HEK293 (cell line): Measurements from ENCODE around the gene UMAD1.

ENCODE experiments used
- CTCF ChIA-PET: fragments of 350-600 bp; formaldehyde crosslinking; extraction: SDS; loops from one replicate; lab custom pipeline; 2021; ENCODE audit warnings: antibody characterized with exemption; lab: Yijun Ruan, JAX
- POLR2A ChIA-PET: fragments of 300-600 bp; formaldehyde crosslinking; extraction: SDS; loops from one replicate; lab custom pipeline; 2020; ENCODE audit warnings: antibody characterized with exemption, inconsistent platforms; lab: Yijun Ruan, JAX
- H3K27ac ChIP-seq: fragments of 200-500 bp; sonication (Bioruptor generic); 2 replicates; pipeline ENCODE4 v1.5.1; 2014; ENCODE audit warnings: low read depth, low read length, control low read depth, inconsistent platforms; ENCODE audit errors: extremely low read depth
- H3K36me3 ChIP-seq, 2 experiments: fragments of 200-500 bp in 1 of 2; sonication (Bioruptor generic) in 1 of 2; 1 replicate in 1 of 2; 2 replicates in 1 of 2; pipeline ENCODE4 v1.5.1; 2014 to 2017; ENCODE audit warnings: inconsistent platforms in 2 of 2, low read length in 2 of 2; ENCODE audit not compliant: control insufficient read depth in 2 of 2, insufficient read depth in 1 of 2
- H3K4me1 ChIP-seq: fragments of 200-500 bp; sonication (Bioruptor generic); 2 replicates; pipeline ENCODE4 v1.5.1; 2014; ENCODE audit warnings: mild to moderate bottlenecking, low read length, inconsistent platforms; ENCODE audit not compliant: control insufficient read depth, insufficient read depth
- H3K4me3 ChIP-seq: 2 replicates; pipeline ENCODE4 v1.5.1; 2011; ENCODE audit warnings: low read depth, mild to moderate bottlenecking, control low read depth, low read length, moderate library complexity
- H3K9me3 ChIP-seq: fragments of 200-500 bp; sonication (Bioruptor generic); 2 replicates; pipeline ENCODE4 v1.5.1; 2014; ENCODE audit warnings: low read depth, low read length, inconsistent platforms; ENCODE audit not compliant: control insufficient read depth, insufficient read depth
- GLI2 ChIP-seq: fragments of 450-650 bp; formaldehyde crosslinking; IDR thresholded peaks from 2 replicates; pipeline ENCODE4; 2017; ENCODE audit warnings: missing biosample characterization, missing genetic modification characterization, low read depth, borderline replicate concordance
- GLI4 ChIP-seq: fragments of 450-650 bp; formaldehyde crosslinking; IDR thresholded peaks from 2 replicates; pipeline ENCODE4 v1.5.1; 2016; ENCODE audit warnings: missing biosample characterization, missing genetic modification characterization
- OSR2 ChIP-seq: fragments of 450-650 bp; formaldehyde crosslinking; IDR thresholded peaks from 2 replicates; pipeline ENCODE4 v1.5.1; 2016; ENCODE audit warnings: missing biosample characterization, missing genetic modification characterization
- PRDM1 ChIP-seq: fragments of 450-650 bp; formaldehyde crosslinking; IDR thresholded peaks from 2 replicates; pipeline ENCODE4; 2016; ENCODE audit warnings: missing biosample characterization, missing genetic modification characterization
- SP7 ChIP-seq: fragments of 450-650 bp; formaldehyde crosslinking; IDR thresholded peaks from 2 replicates; pipeline ENCODE4 v1.5.1; 2016; ENCODE audit warnings: missing biosample characterization, missing genetic modification characterization
- ZFP37 ChIP-seq: fragments of 450-650 bp; formaldehyde crosslinking; IDR thresholded peaks from 2 replicates; pipeline ENCODE4 v1.5.1; 2016; ENCODE audit warnings: missing biosample characterization, missing genetic modification characterization
- ZNF341 ChIP-seq: fragments of 450-650 bp; formaldehyde crosslinking; IDR thresholded peaks from 2 replicates; pipeline ENCODE4; 2016; ENCODE audit warnings: low read depth, missing biosample characterization, missing genetic modification characterization
- ZNF426 ChIP-seq: fragments of 450-650 bp; formaldehyde crosslinking; IDR thresholded peaks from 2 replicates; pipeline ENCODE4 v1.5.1; 2017; ENCODE audit warnings: missing biosample characterization, missing genetic modification characterization, mild to moderate bottlenecking, inconsistent platforms, moderate library complexity
- ZNF571 ChIP-seq: fragments of 450-650 bp; formaldehyde crosslinking; IDR thresholded peaks from 2 replicates; pipeline ENCODE4 v1.5.0; 2017; ENCODE audit warnings: missing biosample characterization, missing genetic modification characterization
- ZNF626 ChIP-seq: fragments of 450-650 bp; sonication (Bioruptor Pico); formaldehyde crosslinking; IDR thresholded peaks from 2 replicates; pipeline ENCODE4 v1.5.1; 2018; ENCODE audit warnings: missing biosample characterization, missing genetic modification characterization, inconsistent platforms
- ZNF654 ChIP-seq: fragments of 450-650 bp; formaldehyde crosslinking; IDR thresholded peaks from 2 replicates; pipeline ENCODE4 v1.5.1; 2016; ENCODE audit warnings: low read depth, missing biosample characterization, missing genetic modification characterization
- ZNF747 ChIP-seq: fragments of 450-650 bp; formaldehyde crosslinking; IDR thresholded peaks from 2 replicates; pipeline ENCODE4 v1.5.1; 2016; ENCODE audit warnings: missing biosample characterization, missing genetic modification characterization
- ZNF837 ChIP-seq: fragments of 450-650 bp; formaldehyde crosslinking; IDR thresholded peaks from 2 replicates; pipeline ENCODE4 v1.5.1; 2016; ENCODE audit warnings: missing biosample characterization, missing genetic modification characterization
- TF ChIP-seq, protein P1 (sequence below): fragments of 450-650 bp; formaldehyde crosslinking; IDR thresholded peaks from 2 replicates; pipeline ENCODE4 v1.5.1; 2016; ENCODE audit warnings: missing biosample characterization, missing genetic modification characterization
- TF ChIP-seq, protein P2 (sequence below): fragments of 450-650 bp; formaldehyde crosslinking; IDR thresholded peaks from 2 replicates; pipeline ENCODE4 v1.5.1; 2017; ENCODE audit warnings: missing biosample characterization, missing genetic modification characterization
- TF ChIP-seq, protein P3 (sequence below): fragments of 450-650 bp; formaldehyde crosslinking; IDR thresholded peaks from 2 replicates; pipeline ENCODE4 v1.5.1; 2016; ENCODE audit warnings: missing biosample characterization, missing genetic modification characterization
- TF ChIP-seq, protein P4 (sequence below): fragments of 450-650 bp; formaldehyde crosslinking; IDR thresholded peaks from 2 replicates; pipeline ENCODE4 v1.5.1; 2016; ENCODE audit warnings: missing biosample characterization, missing genetic modification characterization

The UMAD1 gene

DNA sequence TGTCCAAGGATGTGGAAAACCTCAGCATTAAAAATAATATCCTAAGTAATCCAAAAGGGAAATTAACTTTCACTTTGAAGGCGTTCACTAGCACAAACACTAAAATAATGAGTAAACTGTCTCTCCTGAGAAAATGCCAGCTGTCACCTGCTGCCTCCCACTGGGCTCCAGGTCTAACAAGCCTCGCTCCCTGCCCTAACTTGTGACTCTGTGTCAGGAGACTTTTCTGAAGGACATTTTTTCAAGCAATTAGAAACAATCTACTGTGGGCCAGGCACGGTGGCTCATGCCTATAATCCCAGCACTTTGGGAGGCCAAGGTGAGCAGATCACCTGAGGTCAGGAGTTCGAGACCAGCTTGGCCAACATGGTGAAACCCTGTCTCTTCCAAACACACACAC is 255.2 kb downstream of the UMAD1 start:
- Histone ChIP-seq H3K36me3 (no peaks in the 10 kb centered on the region), H3K4me1 (no peaks in the 10 kb centered on the region), H3K9me3 (no peaks in the 10 kb centered on the region), H3K27ac (no peak overlapping the region), H3K4me3 (no peak overlapping the region)
- TF ChIP-seq ZNF654 (no peak; the same call in 1 of the 2 replicates), PRDM1 (no peak)
- POLR2A ChIA-PET: no interaction called here
- CTCF ChIA-PET: no interaction called here

DNA sequence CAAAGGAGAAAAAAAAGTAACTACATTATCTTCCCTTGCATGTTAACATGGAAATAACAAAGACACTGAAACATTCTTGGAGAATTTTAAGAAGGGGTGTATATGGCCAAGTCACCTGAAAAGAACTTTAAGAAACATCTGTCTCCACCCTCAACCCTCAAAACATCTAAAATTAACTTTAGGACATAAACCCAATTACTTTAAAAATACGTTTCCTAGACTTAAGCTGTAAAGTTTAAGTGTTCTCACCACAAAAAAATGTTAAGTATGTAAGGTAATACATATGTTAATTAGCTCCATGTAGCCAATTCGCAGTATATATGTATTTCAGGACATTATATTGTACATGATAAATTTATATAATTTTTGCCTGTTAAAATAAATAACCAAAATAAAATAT is 257.0 kb downstream of the UMAD1 start:
- Histone ChIP-seq H3K4me3 (no peak overlapping the region), H3K9me3 (no peaks in the 10 kb centered on the region), H3K27ac (no peak overlapping the region), H3K4me1 (no peaks in the 10 kb centered on the region), H3K36me3 (no peaks in the 10 kb centered on the region)
- CTCF ChIA-PET: no interaction called here
- TF ChIP-seq GLI2 (tag by site-specific recombination): no peak
- no peak for TF ChIP-seq ZNF626 (tag by site-specific recombination)
- TF ChIP-seq ZNF571 (tag by site-specific recombination): no peak
- TF ChIP-seq, protein P1, sequence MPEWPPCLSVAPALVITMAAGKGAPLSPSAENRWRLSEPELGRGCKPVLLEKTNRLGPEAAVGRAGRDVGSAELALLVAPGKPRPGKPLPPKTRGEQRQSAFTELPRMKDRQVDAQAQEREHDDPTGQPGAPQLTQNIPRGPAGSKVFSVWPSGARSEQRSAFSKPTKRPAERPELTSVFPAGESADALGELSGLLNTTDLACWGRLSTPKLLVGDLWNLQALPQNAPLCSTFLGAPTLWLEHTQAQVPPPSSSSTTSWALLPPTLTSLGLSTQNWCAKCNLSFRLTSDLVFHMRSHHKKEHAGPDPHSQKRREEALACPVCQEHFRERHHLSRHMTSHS (tag by site-specific recombination): no peak
- TF ChIP-seq ZFP37 (tag by site-specific recombination): no peak
- TF ChIP-seq, protein P2, sequence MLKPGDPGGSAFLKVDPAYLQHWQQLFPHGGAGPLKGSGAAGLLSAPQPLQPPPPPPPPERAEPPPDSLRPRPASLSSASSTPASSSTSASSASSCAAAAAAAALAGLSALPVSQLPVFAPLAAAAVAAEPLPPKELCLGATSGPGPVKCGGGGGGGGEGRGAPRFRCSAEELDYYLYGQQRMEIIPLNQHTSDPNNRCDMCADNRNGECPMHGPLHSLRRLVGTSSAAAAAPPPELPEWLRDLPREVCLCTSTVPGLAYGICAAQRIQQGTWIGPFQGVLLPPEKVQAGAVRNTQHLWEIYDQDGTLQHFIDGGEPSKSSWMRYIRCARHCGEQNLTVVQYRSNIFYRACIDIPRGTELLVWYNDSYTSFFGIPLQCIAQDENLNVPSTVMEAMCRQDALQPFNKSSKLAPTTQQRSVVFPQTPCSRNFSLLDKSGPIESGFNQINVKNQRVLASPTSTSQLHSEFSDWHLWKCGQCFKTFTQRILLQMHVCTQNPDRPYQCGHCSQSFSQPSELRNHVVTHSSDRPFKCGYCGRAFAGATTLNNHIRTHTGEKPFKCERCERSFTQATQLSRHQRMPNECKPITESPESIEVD (tag by site-specific recombination): no peak
- TF ChIP-seq, protein P3, sequence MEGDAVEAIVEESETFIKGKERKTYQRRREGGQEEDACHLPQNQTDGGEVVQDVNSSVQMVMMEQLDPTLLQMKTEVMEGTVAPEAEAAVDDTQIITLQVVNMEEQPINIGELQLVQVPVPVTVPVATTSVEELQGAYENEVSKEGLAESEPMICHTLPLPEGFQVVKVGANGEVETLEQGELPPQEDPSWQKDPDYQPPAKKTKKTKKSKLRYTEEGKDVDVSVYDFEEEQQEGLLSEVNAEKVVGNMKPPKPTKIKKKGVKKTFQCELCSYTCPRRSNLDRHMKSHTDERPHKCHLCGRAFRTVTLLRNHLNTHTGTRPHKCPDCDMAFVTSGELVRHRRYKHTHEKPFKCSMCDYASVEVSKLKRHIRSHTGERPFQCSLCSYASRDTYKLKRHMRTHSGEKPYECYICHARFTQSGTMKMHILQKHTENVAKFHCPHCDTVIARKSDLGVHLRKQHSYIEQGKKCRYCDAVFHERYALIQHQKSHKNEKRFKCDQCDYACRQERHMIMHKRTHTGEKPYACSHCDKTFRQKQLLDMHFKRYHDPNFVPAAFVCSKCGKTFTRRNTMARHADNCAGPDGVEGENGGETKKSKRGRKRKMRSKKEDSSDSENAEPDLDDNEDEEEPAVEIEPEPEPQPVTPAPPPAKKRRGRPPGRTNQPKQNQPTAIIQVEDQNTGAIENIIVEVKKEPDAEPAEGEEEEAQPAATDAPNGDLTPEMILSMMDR: no peak
- no peak for TF ChIP-seq OSR2
- no peak for TF ChIP-seq ZNF341 (tag by site-specific recombination)
- TF ChIP-seq ZNF837 (tag by site-specific recombination): no peak
- TF ChIP-seq, protein P4, sequence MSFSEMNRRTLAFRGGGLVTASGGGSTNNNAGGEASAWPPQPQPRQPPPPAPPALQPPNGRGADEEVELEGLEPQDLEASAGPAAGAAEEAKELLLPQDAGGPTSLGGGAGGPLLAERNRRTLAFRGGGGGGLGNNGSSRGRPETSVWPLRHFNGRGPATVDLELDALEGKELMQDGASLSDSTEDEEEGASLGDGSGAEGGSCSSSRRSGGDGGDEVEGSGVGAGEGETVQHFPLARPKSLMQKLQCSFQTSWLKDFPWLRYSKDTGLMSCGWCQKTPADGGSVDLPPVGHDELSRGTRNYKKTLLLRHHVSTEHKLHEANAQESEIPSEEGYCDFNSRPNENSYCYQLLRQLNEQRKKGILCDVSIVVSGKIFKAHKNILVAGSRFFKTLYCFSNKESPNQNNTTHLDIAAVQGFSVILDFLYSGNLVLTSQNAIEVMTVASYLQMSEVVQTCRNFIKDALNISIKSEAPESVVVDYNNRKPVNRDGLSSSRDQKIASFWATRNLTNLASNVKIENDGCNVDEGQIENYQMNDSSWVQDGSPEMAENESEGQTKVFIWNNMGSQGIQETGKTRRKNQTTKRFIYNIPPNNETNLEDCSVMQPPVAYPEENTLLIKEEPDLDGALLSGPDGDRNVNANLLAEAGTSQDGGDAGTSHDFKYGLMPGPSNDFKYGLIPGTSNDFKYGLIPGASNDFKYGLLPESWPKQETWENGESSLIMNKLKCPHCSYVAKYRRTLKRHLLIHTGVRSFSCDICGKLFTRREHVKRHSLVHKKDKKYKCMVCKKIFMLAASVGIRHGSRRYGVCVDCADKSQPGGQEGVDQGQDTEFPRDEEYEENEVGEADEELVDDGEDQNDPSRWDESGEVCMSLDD: no peak
- no peak for TF ChIP-seq GLI4
- POLR2A ChIA-PET: no interaction called here

DNA sequence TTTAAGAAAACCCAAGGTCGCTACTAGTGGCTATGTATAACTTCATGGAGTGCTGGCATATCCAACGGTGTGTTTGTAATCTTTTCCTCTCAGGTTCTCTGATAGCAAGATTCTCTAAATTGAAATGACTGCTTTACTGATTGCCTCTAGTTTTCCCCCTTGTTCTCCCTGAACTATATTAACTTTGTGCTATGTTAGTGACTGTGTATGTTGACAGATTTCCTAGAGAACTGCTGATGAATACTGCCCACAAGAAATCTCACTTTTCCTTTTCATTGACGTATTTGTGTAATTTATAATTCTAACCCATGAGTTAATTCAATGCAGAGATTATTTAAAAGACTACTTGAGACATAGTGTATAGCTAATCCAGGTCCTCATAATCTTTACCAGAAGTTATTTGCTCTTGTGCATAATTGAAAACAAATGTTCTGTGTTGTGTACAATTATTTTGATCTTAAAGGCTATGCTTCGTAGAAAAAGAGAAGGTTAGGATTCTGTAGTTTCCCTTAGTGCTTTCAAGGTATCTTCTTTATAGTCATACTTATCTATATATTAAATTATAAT is 257.5 kb downstream of the UMAD1 start:
- Histone ChIP-seq H3K9me3 (no peaks in the 10 kb centered on the region), H3K27ac (no peak overlapping the region), H3K4me1 (no peaks in the 10 kb centered on the region), H3K4me3 (no peak overlapping the region)
- CTCF ChIA-PET: no interaction called here
- POLR2A ChIA-PET: no interaction called here
- TF ChIP-seq ZNF747 (tag by site-specific recombination) (no peak), SP7 (tag by site-specific recombination) (no peak), ZNF426 (no peak), ZNF341 (tag by site-specific recombination) (no peak)
- TF ChIP-seq, all 188 proteins: peak for 0
- no peaks in the 10 kb centered on the region for H3K36me3 ChIP-seq
